T follicular helper cell (primary cell): ENCODE measurements around the gene BRD4.
A peak's percentile ranks its signal among the peaks of the same experiment; 100 is the strongest.
"Not testable (repeated sequence)": the region's sequence is repeated elsewhere in the genome, so short reads cannot be mapped to it uniquely, and the experiment has no call there.

ENCODE experiments used
- DNase-seq: peaks from one replicate; pipeline ENCODE4 v3.0.0-alpha.2; 2020; ENCODE audit warnings: low read depth

The BRD4 gene

GRCh38 chr19:15360015-15360414 is 27.7 kb upstream of the BRD4 start:
- DNase-seq, result not testable (repeated sequence)

GRCh38 chr19:15358918-15359317 is 26.6 kb upstream of the BRD4 start:
- DNase-seq, result no peak

- no peak for DNase-seq
Measured at GRCh38 chr19:15357906-15358305, 25.6 kb upstream of the BRD4 start.

- DNase-seq, result no peak
Measured at GRCh38 chr19:15354566-15355296, 22.4 kb upstream of the BRD4 start.

GRCh38 chr19:15353908-15354307 is 21.6 kb upstream of the BRD4 start:
- DNase-seq, result no peak

- not testable (repeated sequence) for DNase-seq
Measured at GRCh38 chr19:15352535-15352934, 20.2 kb upstream of the BRD4 start.

GRCh38 chr19:15341328-15341727 is 9.0 kb upstream of the BRD4 start:
- not testable (repeated sequence) for DNase-seq

GRCh38 chr19:15340086-15340485 is 7.7 kb upstream of the BRD4 start:
- DNase-seq, result no peak

- DNase-seq, result no peak
Measured at GRCh38 chr19:15337202-15337601, 4.9 kb upstream of the BRD4 start.

GRCh38 chr19:15335992-15336391 is 3.7 kb upstream of the BRD4 start:
- not testable (repeated sequence) for DNase-seq

GRCh38 chr19:15331419-15332310 is 674 bp downstream of the BRD4 start:
- DNase-seq, result peak; percentile 50

GRCh38 chr19:15330801-15331418 is 1.4 kb downstream of the BRD4 start:
- DNase-seq, result no peak

- DNase-seq, result no peak
Measured at GRCh38 chr19:15328312-15328711, 4.0 kb downstream of the BRD4 start.

GRCh38 chr19:15324791-15325519 is 7.4 kb downstream of the BRD4 start:
- no peak for DNase-seq

- DNase-seq, result no peak
Measured at GRCh38 chr19:15323496-15324235, 8.7 kb downstream of the BRD4 start.

- no peak for DNase-seq
Measured at GRCh38 chr19:15321739-15322138, 10.6 kb downstream of the BRD4 start.

GRCh38 chr19:15320116-15320515 is 12.2 kb downstream of the BRD4 start:
- DNase-seq, result no peak

- DNase-seq, result no peak
Measured at GRCh38 chr19:15318241-15318691, 14.1 kb downstream of the BRD4 start.

GRCh38 chr19:15317392-15318071 is 14.8 kb downstream of the BRD4 start:
- no peak for DNase-seq

GRCh38 chr19:15316498-15316897 is 15.8 kb downstream of the BRD4 start:
- no peak for DNase-seq

GRCh38 chr19:15315101-15315500 is 17.2 kb downstream of the BRD4 start:
- DNase-seq, result no peak
